Ishikawa (cell line): ENCODE measurements around the gene STXBP5.

Source experiments
- CEBPB ChIP-seq: IDR thresholded peaks from 2 replicates; pipeline ENCODE4 v1.6.1; 2012
- CREB1 ChIP-seq: IDR thresholded peaks from 2 replicates; pipeline ENCODE4 v1.6.1; 2012; ENCODE audit warnings: low read depth
- EGR1 ChIP-seq: IDR thresholded peaks from 2 replicates; pipeline ENCODE4 v1.6.1; 2012
- EP300 ChIP-seq: IDR thresholded peaks from 2 replicates; pipeline ENCODE4 v1.6.1; 2012; ENCODE audit warnings: borderline replicate concordance
- FOXM1 ChIP-seq: IDR thresholded peaks from 2 replicates; pipeline ENCODE4 v1.6.1; 2012; ENCODE audit warnings: low read depth, borderline replicate concordance
- MAX ChIP-seq: IDR thresholded peaks from 2 replicates; pipeline ENCODE4 v1.6.1; 2012
- NFIC ChIP-seq: IDR thresholded peaks from 2 replicates; pipeline ENCODE4 v1.6.1; 2012
- RAD21 ChIP-seq: IDR thresholded peaks from 2 replicates; pipeline ENCODE4 v1.6.1; 2012; ENCODE audit warnings: low read depth
- REST ChIP-seq: IDR thresholded peaks from 2 replicates; pipeline ENCODE4 v1.6.1; 2012; ENCODE audit warnings: low read depth, mild to moderate bottlenecking
- TAF1 ChIP-seq: IDR thresholded peaks from 2 replicates; pipeline ENCODE4 v1.6.1; 2012; ENCODE audit warnings: low read depth, mild to moderate bottlenecking
- TCF12 ChIP-seq: IDR thresholded peaks from 2 replicates; pipeline ENCODE4 v1.6.1; 2012; ENCODE audit warnings: low read depth
- TEAD4 ChIP-seq: IDR thresholded peaks from 2 replicates; pipeline ENCODE4 v1.6.1; 2012
- YY1 ChIP-seq: IDR thresholded peaks from 2 replicates; pipeline ENCODE4 v1.6.1; 2012; ENCODE audit warnings: low read depth
- ZBTB7A ChIP-seq: IDR thresholded peaks from 2 replicates; pipeline ENCODE4 v1.6.1; 2012; ENCODE audit warnings: low read depth
- TF ChIP-seq, protein P1 (sequence below): IDR thresholded peaks from 2 replicates; pipeline ENCODE4 v1.6.1; 2012

The STXBP5 gene

GRCh38 chr6:147194652-147195411 is 9.4 kb upstream of the STXBP5 start:
- TF ChIP-seq REST (no peak), TAF1 (no peak), NFIC (no peak), CEBPB (no peak), TEAD4 (no peak), FOXM1 (no peak), YY1 (no peak), EGR1 (no peak), ZBTB7A (no peak), TCF12 (no peak), CREB1 (no peak), EP300 (no peak), MAX (no peak)
- TF ChIP-seq, protein P1, sequence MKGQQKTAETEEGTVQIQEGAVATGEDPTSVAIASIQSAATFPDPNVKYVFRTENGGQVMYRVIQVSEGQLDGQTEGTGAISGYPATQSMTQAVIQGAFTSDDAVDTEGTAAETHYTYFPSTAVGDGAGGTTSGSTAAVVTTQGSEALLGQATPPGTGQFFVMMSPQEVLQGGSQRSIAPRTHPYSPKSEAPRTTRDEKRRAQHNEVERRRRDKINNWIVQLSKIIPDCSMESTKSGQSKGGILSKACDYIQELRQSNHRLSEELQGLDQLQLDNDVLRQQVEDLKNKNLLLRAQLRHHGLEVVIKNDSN: no peak

DNA sequence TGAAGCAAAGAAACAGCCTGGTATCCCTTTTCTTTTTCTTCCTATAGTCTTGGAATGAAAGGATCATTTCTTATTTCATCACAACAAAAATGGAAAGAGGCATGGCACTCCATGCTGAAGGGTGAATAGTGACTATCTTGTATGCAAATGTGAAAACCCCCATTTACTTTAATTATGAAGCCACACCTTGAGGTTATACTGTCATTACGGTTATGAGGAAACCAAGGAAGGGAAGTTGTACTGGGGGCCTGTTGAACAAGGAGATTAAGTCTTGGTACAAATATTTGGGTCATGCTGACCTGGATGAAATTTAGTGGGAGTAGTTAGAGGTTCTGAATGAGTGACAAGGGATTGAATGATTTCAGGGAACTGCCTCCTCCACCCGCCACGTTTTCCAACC is 8.7 kb upstream of the STXBP5 start:
- TF ChIP-seq EGR1: no peak
- TF ChIP-seq TCF12: no peak
- no peak for TF ChIP-seq FOXM1
- no peak for TF ChIP-seq TEAD4
- TF ChIP-seq CREB1: no peak
- TF ChIP-seq CEBPB: no peak
- TF ChIP-seq NFIC: no peak
- no peak for TF ChIP-seq ZBTB7A
- TF ChIP-seq REST: no peak

DNA sequence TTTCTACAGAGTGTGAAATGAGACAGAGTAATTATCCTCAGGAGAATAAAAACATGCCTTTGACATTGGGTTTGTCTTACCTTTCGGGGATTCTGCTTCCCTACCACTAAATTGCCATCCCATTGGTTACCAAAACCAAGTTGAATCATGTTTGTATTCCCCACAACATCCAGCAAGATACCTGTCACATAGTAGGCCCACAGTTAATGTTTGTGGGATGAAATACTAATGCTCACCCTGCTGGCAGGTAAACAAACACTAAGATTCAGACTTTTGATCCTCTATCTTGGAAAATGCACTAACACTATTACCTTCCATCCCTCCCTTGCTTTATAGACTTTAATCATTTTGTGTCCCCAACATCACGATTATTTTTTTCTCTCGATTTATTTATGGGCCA is 8.2 kb upstream of the STXBP5 start:
- TF ChIP-seq REST (no peak), ZBTB7A (no peak), TCF12 (no peak), MAX (no peak), YY1 (no peak), EGR1 (no peak), RAD21 (no peak), TAF1 (no peak), CREB1 (no peak), EP300 (no peak), FOXM1 (no peak), NFIC (no peak), TEAD4 (no peak), CEBPB (no peak)
- TF ChIP-seq, protein P1: no peak

DNA sequence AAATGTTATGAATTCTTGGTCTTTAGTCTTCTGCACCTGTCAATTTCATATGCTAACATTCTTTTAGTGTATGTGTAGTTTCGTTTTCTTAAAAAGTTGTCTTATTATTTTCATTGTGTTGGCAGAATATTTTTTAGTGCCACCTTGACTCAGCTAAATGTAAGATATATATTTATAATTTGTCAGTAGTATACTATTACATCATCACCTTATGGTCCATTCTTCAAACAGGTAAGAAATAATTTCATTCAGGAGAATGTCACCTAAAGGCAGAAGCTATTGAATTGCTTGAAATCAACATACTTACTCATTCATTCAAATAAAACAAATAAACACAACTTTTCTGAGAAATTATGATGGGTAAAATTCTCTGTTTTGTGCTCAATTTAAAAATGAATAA is 3.5 kb upstream of the STXBP5 start:
- TF ChIP-seq FOXM1 (no peak), TAF1 (no peak), EP300 (no peak), TCF12 (no peak), ZBTB7A (no peak), CREB1 (no peak), REST (no peak), YY1 (no peak), CEBPB (no peak), NFIC (no peak), MAX (no peak), RAD21 (no peak), TEAD4 (no peak)
- TF ChIP-seq, protein P1: no peak
